Chondrocyte (in vitro differentiated cells): ENCODE results near the gene NECTIN1. TPM values are rescaled to one million over a fixed set of nuclear protein-coding genes. Genes with fewer than 3 reads are reported as not detected.

Experiments used
- DNase-seq: peaks from one replicate; pipeline ENCODE4 v3.0.0; 2021; ENCODE audit warnings: mixed read lengths, low spot score
- H3K27ac Mint-ChIP-seq: one replicate; pipeline ENCODE4 v1.8.0; 2021; ENCODE audit warnings: mild to moderate bottlenecking, moderate library complexity, mixed read lengths; ENCODE audit not compliant: unreplicated experiment
- H3K27me3 Mint-ChIP-seq: 2 replicates; pipeline ENCODE4 v1.8.0; 2021; ENCODE audit warnings: low read depth, mixed read lengths
- H3K36me3 Mint-ChIP-seq: 2 replicates; pipeline ENCODE4 v1.8.0; 2021; ENCODE audit warnings: low read depth, mixed read lengths
- H3K4me1 Mint-ChIP-seq: 2 replicates; pipeline ENCODE4 v1.8.0; 2021; ENCODE audit warnings: low read depth, mild to moderate bottlenecking, mixed read lengths
- H3K4me3 Mint-ChIP-seq: one replicate; pipeline ENCODE4 v1.8.0; 2021; ENCODE audit warnings: mild to moderate bottlenecking, moderate library complexity, mixed read lengths; ENCODE audit not compliant: unreplicated experiment
- H3K9me3 Mint-ChIP-seq: 2 replicates; pipeline ENCODE4 v1.8.0; 2021; ENCODE audit warnings: low read depth, mixed read lengths
- CTCF ChIP-seq: fragments of 200-600 bp; sonication (generic); IDR thresholded peaks from 2 replicates; pipeline ENCODE4 v1.5.0; 2021; ENCODE audit warnings: antibody characterized with exemption, mild to moderate bottlenecking, moderate library complexity
- total RNA-seq: library from RNA; stranded (reverse); gene quantifications from 3 replicates; pipeline ENCODE4 v1.2.1, GENCODE V29; 2021

NECTIN1 gene
- total RNA-seq, 1 donor from 2014 or later: 9.1 TPM

GRCh38 chr11:119704849-119705248 is 24.2 kb downstream of the NECTIN1 start:
- TF ChIP-seq CTCF: no peak
- Mint-ChIP-seq H3K27me3 (no peaks in the 10 kb centered on the region), H3K4me1 (no peaks in the 10 kb centered on the region), H3K27ac (no peak overlapping the region), H3K36me3 (no peaks in the 10 kb centered on the region), H3K4me3 (no peak overlapping the region), H3K9me3 (no peaks in the 10 kb centered on the region)
- DNase-seq: no peak

- no peak for TF ChIP-seq CTCF
Measured at GRCh38 chr11:119701591-119702549, 27.1 kb downstream of the NECTIN1 start.

GRCh38 chr11:119700536-119701346 is 28.3 kb downstream of the NECTIN1 start:
- no peaks in the 10 kb centered on the region for H3K36me3 Mint-ChIP-seq
- H3K4me3 Mint-ChIP-seq: no peak overlapping the region
- DNase-seq: no peak
- no peaks in the 10 kb centered on the region for H3K9me3 Mint-ChIP-seq
- H3K27me3 Mint-ChIP-seq: no peaks in the 10 kb centered on the region
- no peak for TF ChIP-seq CTCF
- peaks cover 6% of the 10 kb centered on the region for H3K4me1 Mint-ChIP-seq
- no peak overlapping the region for H3K27ac Mint-ChIP-seq

More at GRCh38 chr11:119701591-119702549, 27.1 kb downstream of the NECTIN1 start:
- DNase-seq: no peak
- H3K27me3 Mint-ChIP-seq: no peaks in the 10 kb centered on the region
- no peak overlapping the region for H3K4me3 Mint-ChIP-seq
- no peaks in the 10 kb centered on the region for H3K9me3 Mint-ChIP-seq
- H3K4me1 Mint-ChIP-seq: peaks cover 6% of the 10 kb centered on the region
- H3K27ac Mint-ChIP-seq: no peak overlapping the region
- no peaks in the 10 kb centered on the region for H3K36me3 Mint-ChIP-seq

- H3K4me3 Mint-ChIP-seq: no peak overlapping the region
- H3K4me1 Mint-ChIP-seq: peaks cover 6% of the 10 kb centered on the region
- H3K36me3 Mint-ChIP-seq: no peaks in the 10 kb centered on the region
- no peaks in the 10 kb centered on the region for H3K27me3 Mint-ChIP-seq
- no peaks in the 10 kb centered on the region for H3K9me3 Mint-ChIP-seq
- TF ChIP-seq CTCF: no peak
- no peak overlapping the region for H3K27ac Mint-ChIP-seq
- no peak for DNase-seq
Measured at GRCh38 chr11:119700030-119700429, 29.0 kb downstream of the NECTIN1 start.

GRCh38 chr11:119699227-119699626 is 29.8 kb downstream of the NECTIN1 start:
- Mint-ChIP-seq H3K4me3 (no peak overlapping the region), H3K27ac (no peak overlapping the region), H3K9me3 (no peaks in the 10 kb centered on the region), H3K36me3 (no peaks in the 10 kb centered on the region), H3K4me1 (peaks cover 6% of the 10 kb centered on the region), H3K27me3 (no peaks in the 10 kb centered on the region)
- no peak for DNase-seq
- TF ChIP-seq CTCF: no peak
